Measurements from ENCODE around the gene GIGYF1.

GIGYF1 gene

GRCh38 chr7:100632951-100633717 lies 60.9 kb downstream of the GIGYF1 start:
- peak; percentile 73 for DNase-seq (ENCODE audit: low spot score)

- DNase-seq (ENCODE audit: low spot score), result no peak
These were observed 64.0 kb downstream of the GIGYF1 start for GRCh38 chr7:100630066-100630465.
